Central memory CD4-positive, alpha-beta T cell (primary cell): ENCODE measurements around the gene NARS2.
"Not testable (repeated sequence)": the region's sequence is repeated elsewhere in the genome, so short reads cannot be mapped to it uniquely, and the experiment has no call there.

ENCODE experiments used
- DNase-seq: peaks from one replicate; pipeline ENCODE4 v3.0.0; 2022

The NARS2 gene

DNA sequence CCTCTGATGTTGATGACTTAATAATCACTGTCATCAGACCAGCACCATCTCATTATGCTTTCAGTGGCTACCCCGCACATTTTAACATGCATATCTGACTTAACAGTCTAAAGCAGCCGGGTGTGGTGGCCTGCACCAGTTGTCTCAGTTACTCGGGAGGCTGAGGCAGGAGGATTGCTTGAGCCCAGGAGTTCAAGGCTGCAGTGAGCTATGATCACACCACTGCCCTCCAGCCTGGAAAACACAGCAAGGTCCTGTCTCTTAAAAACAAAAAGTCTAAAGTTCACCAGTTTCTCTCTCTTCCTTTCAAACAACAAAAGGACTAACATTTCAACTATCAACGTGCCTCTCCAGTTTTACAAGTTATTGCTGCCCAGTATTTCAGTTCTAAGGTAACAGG lies 101.8 kb downstream of the NARS2 start:
- no peak for DNase-seq

DNA sequence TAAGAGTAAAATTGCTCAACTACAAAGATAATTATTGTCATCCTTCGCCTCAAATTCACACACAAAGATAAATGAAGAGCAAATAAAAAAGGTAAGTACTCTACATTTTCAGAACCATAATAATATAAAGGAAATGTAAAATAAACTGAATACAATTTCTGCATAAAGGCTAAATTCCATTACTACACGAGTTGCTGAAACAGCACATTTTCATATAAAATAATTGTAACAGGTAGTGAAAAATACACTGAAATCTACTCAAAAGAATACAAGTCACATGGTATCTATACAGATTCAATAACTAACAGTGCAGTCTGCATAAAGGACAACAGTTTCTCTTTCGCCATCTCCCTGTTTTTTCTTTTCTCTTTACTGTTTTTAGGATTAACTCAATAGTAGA lies 102.3 kb downstream of the NARS2 start:
- no peak for DNase-seq

DNA sequence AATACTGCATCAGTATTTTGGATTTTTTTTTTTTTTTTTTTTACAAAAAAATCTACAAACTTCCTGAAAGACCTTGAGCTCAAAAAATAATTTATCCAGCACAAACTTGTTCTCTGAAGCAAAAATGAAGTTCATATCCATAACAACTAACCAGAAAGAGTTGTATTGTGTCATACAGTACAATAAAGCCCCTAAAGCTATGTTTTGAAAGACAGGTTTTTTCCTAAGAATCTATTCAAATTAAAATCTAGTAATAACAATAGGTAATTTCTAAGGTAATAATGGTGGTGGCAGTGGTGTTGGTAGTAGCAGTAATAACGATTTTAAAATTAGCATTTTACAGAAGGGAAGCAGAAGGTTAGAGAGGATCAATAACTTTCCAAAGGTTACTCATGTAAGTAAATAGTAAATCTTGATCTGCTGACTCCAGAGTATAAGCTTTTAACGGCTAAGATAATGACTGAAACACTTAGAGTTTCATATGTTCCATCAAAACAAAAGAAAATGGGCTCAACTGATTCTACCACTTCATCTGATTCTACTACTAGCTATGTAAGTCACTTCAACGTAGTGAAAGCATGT lies 103.7 kb downstream of the NARS2 start:
- DNase-seq: no peak

DNA sequence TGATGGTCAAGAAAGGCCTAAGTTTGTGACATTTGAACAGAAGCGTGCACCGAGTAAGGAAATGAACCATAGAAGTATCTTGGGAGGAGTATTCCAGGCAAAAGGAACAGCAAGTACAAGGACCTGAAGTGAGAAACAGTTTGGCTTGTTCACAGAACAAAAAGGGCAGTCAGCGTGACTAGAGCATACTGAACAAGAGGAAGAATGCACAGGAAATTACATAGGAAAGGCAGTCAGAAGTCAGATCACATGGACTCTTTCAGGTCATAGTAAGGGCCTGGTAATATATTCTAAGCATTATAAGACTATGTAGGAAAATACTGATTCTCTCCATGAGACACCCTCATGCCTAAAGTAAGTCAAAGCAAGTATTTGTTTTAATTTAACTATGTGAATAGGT lies 104.8 kb downstream of the NARS2 start:
- no peak for DNase-seq

DNA sequence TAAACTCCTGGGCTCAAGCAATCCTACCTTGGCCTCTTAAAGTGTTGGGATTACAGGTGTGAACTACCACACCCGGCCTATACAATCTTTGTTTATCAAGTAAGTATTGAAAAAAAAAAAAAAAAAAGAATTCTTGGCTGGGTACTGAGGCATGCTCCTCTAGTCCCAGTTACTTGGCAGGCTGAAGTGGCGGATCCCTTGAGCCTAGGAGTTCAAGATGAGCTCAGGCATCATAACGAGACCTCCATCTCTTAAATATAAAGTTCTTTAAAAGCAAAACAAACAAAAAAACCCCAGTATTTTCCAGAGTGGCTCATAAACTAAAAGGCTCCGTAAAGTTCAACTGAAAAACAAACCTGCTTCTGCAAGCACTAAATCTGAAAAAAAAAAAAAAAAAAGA lies 106.7 kb downstream of the NARS2 start:
- no peak for DNase-seq

DNA sequence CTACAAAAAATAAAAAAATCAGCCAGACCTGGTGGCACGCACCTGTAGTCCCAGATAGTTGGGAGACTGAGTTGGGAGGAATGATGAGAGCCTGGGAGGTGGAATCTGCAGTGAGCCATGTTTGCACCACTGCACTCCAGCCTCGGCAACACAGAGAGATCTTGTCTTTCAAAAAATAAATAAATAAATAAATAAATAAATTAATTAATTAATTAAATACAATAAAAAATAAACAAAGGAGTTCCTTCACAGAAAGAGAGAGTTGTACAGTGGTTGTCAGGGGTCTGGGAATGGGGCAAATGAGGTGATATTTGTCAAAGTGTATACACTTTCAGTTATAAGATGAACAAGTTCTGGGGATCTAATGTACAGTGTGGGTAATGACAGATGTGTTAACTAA lies 107.3 kb downstream of the NARS2 start:
- DNase-seq: no peak

DNA sequence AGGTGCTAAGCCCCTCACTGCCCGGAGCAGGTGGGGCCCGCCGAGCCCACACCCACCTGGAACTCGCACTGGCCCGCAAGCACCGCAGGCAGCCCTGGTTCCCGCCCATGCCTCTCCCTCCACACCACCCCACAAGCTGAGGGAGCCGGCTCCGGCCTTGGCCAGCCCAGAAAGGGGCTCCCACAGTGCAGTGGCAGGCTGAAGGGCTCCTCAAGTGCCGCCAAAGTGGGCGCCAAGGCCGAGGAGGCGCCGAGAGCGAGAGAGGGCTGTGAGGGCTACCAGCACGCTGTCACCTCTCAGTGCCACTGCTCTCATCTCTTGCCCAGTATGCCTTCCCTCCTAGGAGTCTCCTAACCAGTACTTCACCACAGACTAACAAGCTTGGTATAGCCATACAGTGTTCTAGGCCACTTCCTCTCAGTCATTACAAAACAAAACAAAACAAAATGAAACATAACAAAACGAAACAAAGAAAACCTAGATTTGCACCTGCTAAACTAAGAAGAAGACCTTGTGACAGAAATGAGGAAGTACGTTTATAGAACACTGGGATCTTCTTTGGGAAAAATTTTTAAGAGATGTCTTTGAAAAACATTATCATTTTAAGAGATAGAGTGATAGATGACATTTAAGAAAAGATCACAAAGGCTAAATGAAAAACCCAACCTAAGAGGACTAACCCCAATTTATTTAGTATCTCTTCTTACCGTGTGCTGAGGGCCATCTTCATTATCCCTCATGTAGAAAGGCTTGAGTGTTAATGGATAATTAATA lies 109.3 kb downstream of the NARS2 start:
- DNase-seq: peak; percentile 44

DNA sequence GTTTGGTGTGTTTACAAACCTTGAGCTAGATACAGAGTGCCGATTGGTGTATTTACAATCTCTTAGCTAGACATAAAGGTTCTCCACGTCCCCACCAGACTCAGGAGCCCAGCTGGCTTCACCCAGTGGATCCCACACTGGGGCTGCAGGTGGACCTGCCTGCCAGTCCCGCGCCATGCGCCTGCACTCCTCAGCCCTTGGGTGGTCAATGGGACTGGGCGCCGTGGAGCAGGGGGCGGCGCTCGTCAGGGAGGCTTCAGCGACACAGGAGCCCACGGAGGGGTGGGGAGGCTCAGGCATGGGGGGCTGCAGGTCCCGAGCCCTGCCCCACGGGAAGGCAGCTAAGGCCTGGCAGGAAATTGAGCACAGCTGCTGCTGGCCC lies 109.9 kb downstream of the NARS2 start:
- not testable (repeated sequence) for DNase-seq

DNA sequence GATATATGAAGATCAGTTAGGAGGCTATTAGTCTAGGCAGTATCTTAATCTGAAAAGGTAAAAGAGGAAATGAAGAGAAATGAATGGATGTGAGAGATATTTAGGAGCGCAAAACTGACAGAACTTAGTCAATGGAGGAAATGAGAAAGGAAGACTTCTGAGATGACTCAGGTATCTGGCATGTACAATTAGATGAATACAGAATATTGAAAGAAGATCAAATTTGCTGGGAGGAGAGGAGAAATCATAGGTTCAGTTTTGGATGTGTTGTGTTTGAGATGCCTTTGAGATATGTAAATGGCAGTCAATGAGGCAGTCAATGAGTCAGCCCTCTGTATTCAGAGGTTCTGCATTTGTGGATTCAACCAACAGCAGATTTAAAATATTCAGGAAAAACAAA lies 114.2 kb downstream of the NARS2 start:
- DNase-seq: no peak

DNA sequence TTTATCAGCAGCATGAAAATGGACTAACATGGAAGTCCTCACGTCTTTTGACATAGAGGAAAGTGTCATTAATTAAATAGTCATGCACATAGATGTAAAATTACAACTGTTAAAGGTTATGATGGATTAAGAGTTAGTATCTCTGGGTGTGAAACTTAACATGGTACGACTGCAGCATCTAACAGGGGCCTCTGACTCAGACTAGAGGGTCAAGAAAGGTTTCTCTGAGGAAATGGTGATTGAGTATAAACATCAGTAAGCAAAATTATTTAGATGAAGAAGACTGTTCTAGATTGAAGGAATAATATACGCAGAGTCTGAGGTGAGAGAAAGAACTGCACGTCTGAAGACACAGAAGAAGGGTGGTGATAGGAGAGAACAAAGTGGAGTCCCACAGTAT lies 114.9 kb downstream of the NARS2 start:
- DNase-seq: no peak

DNA sequence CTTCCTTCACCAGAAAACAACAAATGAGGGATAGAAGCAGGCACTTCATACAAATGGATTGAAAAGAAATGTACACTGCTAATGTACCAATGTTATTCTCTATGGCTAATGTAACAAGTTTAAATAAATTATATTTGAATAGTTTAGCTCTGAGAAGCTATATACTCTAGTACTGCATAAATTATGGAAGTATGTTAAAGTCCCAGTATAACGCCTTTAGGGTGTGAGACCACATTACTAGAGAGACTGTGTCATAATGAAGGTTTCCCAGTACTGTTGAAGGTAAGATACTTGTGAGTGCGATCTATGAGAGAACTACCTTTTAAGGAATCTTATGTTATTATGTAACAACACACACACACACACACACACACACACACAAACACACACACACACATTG lies 117.2 kb downstream of the NARS2 start:
- DNase-seq: no peak

DNA sequence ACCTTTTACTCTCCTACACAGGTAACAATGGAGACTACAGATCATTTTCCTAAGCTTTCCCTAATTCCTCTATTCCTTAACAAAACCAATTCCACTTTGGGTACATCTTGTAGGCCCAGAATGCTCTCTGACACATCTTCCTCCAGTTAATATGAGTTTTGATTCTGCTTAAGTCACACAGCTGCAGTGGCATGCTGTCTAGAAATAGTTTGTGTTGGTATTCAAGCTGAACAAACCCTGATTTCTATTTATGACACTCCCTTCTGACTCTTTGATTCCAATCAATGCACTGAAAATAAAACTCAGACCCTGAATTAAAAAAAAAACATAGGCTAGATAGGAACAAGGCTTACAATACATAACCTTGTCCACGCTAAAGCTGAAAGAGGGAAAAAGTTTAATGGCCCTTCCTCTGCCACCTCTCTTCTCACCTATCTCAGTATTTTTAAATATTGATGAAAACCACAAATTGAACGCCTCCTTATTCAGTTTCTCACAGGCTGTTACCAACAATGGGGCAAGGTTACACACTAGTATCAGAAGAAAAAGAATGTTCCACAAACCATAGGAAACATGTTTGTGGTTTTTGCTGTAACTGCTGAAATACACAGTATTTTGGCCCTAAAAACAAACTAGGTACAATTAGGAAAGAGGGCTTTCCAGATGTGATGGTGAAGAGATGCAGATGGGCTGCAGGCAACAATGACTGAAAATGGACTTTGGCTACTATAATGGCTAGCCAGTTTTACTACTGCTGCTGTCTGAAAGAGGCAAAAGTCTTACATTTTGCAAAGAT lies 121.3 kb downstream of the NARS2 start:
- no peak for DNase-seq

DNA sequence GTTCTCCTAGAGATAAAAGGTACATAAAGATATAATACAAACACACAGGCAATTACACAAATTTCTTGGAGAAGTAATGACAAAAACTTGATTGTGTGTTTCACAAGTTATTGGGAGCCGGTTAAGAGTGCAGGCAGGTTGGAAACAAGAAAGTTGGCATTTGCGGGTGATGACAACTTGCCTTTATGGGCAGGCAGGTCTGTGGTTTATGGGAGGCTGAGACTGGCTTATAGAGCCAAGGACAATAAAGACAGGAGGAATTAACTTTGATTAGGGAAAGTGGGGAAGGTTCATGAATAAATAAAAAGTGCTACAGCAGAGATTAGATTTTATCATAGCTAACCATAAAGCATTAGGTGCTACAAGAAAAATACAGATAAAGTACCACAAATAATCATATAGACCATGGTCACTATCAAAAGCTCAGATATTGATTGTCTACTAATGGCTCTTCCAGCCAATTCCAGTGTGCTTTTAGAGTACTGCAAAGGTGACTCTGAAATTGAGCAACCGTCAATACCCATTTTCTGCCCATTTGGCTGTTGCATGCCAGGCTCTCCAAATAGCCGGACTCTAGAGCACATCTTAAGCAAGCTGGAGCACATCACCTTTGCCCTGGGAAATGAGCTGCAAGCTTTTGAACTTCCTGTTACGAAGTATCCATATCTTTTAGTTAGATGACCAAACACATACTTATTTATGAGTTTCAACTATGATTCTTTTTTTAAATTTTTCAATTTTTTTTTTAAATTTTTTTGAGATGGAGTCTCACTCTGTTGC lies 123.1 kb downstream of the NARS2 start:
- DNase-seq: no peak

DNA sequence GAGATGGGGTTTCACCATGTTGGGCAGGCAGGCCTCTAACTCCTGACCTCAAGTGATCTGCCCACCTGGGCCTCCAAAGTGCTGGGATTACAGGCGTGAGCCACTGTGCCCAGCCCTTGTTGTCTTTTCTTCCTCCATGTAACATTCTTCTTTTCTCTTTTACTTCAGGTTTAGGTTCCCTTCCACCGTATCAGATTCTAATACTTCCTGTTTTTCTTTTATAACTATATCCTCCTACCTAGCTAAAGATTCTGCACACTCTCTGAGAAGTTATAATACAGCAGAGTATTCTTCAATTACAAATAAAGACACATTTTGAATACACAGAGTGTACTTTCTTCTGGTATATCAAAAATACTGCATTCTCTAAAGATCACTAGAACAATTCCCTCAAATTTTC lies 123.8 kb downstream of the NARS2 start:
- DNase-seq: no peak

DNA sequence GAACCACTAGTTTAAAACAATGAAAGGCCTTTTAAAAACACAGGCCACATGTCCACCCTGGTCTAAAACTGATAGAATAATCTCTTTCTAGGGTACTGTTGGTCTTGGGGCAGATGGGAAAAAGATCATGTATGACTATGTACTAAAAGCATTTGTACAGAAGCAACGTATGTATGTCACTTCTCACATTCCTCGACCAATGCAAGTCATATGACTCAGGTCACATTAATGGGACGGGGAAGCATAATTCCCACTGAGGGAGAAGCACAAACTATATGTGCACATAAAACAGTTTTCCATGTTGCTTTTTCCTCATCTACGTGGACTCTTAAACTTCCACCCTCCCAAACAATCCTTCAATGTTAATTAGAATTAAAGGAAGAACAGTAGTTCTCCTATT lies 124.8 kb downstream of the NARS2 start:
- no peak for DNase-seq

DNA sequence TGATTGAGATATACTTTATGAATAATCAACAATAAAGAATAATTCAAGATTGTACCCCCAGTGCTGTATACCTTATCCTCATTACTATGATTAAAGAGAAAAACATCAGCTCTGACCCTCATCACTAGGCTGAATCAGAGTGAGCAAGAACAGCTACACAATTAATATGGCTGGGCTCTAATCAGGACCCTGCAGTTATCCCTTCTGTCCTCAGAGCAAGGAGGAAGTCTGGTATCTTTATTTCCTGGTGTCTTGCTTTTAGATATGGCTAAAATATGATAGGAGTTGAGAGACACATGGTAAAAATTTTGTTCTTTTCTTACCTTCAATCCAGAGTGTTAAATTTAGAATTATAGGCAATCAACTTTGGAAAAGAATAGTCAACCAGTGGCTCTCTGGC lies 128.5 kb downstream of the NARS2 start:
- no peak for DNase-seq

DNA sequence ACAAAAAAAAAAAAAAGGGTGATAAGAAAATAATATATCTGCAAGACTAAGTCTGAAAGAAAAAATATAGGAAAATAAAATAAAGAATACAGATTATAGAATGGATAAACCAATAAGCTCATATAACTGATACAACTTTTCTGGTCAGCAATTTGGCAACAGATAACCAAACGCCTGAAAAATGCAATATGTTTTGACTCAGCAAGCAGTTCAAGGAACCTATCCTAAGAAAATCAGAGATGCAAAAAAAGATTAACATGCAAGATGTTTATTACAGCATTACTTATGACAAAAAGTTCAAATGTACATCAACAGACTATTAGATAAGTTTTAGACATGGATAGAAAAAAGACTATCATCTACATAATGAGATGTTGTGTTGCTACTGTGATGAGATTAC lies 129.9 kb downstream of the NARS2 start:
- no peak for DNase-seq

DNA sequence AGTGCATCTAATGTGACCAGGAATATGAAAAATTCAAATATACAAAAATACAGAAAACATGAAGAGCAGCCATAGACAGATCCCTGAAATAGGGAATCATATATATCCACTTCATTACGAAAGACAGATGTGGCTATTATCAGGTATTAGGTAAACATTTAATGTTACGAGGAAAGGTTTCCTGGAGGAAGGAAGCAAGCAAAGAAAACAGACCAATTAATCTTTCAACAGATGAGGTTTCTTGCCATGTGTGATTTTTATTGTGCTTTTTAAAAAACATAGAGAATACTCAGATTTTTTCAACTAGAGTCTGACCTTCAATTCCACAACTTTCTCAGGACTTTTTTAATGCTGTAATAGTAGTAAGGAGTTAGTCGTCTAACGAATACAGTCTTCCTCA lies 132.7 kb downstream of the NARS2 start:
- DNase-seq: no peak

DNA sequence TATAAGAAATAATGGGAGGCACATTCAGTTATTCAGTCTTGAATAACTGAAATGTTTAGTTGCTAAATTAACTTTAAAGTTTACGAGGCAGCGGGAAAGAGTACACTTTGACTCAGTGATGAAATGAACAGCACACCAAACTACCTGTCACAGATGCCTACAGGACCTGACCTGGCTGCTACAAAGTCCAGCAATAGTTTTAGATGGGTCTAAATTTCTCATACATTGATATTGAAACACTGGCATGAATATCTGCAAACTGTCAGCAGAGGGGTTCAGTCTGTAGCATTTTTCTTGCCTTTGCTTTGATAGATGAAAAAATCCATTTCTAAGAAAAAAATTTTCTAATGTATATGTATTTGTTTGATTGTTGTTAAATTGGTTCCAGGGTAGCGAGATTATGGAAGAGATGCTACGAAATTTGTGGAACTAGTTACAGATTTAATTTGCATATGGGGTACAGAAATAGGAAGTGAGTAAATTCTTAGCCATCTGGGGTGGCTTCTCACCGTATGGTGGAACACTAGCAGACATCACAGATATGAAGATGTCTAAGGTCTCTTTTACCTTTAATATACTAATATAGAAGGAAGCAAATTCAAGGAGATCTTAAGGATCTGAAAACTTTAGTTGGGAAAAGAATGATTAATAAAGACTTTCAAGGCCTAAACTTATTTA lies 136.2 kb downstream of the NARS2 start:
- DNase-seq: no peak

DNA sequence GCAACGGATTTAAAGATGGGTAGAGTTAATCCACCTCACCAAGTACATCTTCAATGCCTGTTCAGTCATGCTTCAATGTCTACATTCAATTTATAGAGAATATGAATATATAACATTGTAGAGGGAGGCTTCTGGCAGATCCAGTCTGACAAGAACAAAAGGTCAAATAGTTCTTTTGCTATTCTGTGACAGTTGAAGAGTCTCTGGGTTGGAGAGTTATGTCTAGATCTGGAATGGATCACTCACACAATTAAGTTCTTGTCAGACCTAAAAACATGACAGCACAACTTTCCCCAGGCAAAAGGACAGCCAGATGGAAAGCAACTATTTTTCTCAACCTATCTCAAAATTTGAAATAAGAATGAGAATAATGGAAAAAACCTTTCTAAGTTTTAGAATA lies 141.7 kb downstream of the NARS2 start:
- DNase-seq: no peak

DNA sequence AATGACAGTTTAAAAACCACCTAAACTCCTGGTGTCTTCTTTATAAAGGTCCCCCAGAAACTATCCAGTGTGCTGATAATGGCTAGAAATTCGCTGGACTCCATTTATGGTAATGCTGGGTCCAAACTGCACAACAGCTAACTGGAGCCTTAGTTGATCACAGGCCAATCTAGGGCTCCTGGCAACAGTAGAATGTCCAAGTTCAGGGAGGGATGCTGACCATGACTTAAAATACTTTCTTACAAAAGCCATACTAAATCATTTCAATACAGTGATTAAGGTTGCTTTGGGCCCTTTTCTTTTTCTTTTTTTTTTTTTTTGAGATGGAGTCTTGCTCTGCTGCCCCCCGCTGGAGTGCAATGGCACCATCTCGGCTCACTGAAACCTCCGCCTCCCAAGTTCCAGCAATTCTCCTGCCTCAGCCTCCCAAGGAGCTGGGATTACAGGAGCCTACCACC lies 142.6 kb downstream of the NARS2 start:
- DNase-seq: no peak

DNA sequence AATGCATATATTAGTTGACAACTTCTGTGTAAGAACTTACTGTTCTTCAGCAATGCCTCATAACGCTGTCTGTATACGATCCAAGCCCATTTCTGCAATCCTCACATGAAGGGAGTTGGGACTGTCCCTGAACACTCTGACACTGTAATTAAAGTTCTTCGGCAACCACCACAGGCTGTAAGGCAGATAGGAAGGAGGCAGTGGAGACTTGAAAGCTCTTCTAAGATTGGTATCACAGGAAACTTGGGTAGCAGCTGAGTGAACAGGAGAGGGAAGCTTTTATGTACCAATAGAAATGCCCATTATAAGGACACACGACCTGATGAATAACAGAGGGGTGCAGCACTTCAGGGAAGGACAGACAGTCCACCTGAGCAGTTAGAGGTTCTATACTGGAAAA lies 145.0 kb downstream of the NARS2 start:
- no peak for DNase-seq

DNA sequence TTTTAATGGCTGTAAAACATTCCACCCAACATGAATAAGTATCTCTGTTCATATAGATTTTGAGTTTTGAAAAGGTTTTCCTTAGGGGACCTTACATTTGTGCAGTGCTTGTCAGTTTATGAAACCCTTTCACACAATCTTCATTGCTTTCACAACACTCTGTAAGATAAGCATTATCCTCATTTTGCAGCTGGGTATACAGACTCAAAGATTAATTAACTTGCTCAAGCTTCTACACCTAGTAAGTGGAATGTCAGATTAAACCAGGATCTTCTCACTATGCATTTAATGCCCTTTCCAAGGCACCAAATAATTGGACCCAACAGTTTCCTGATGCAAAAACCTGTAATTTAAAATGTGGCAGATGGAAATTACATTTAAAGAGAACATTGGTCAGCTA lies 145.5 kb downstream of the NARS2 start:
- no peak for DNase-seq
